ENCODE data around the gene PDZD4.

- TF ChIP-seq CTCF (conservative IDR thresholded peaks at IDR 0.05; ENCODE audit: low read depth in 2 of 2) (no peak), ZNF331 (CRISPR knock-in tag; IDR thresholded peaks at IDR 0.05; ENCODE audit: low read depth) (no peak), POLR2AphosphoS5 (IDR thresholded peaks at IDR 0.05; ENCODE audit: low read depth) (no peak), EZH2 (IDR thresholded peaks at IDR 0.05; ENCODE audit: low read depth, unreplicated experiment) (no peak), CREB1 (CRISPR knock-in tag; IDR thresholded peaks at IDR 0.05; ENCODE audit: low read depth) (no peak), EZH2phosphoT487 (IDR thresholded peaks at IDR 0.05; ENCODE audit: unreplicated experiment) (no peak), NANOG (IDR thresholded peaks at IDR 0.05; ENCODE audit: borderline replicate concordance) (no peak), JUNB (IDR thresholded peaks at IDR 0.05; ENCODE audit: unreplicated experiment) (no peak), ZNF114 (CRISPR knock-in tag; IDR thresholded peaks at IDR 0.05) (no peak), STAT1 (IDR thresholded peaks at IDR 0.05; ENCODE audit: unreplicated experiment) (no peak), ETS1 (IDR thresholded peaks at IDR 0.05) (no peak), ZNF462 (CRISPR knock-in tag; IDR thresholded peaks at IDR 0.05) (no peak)
- TF ChIP-seq, protein P1, sequence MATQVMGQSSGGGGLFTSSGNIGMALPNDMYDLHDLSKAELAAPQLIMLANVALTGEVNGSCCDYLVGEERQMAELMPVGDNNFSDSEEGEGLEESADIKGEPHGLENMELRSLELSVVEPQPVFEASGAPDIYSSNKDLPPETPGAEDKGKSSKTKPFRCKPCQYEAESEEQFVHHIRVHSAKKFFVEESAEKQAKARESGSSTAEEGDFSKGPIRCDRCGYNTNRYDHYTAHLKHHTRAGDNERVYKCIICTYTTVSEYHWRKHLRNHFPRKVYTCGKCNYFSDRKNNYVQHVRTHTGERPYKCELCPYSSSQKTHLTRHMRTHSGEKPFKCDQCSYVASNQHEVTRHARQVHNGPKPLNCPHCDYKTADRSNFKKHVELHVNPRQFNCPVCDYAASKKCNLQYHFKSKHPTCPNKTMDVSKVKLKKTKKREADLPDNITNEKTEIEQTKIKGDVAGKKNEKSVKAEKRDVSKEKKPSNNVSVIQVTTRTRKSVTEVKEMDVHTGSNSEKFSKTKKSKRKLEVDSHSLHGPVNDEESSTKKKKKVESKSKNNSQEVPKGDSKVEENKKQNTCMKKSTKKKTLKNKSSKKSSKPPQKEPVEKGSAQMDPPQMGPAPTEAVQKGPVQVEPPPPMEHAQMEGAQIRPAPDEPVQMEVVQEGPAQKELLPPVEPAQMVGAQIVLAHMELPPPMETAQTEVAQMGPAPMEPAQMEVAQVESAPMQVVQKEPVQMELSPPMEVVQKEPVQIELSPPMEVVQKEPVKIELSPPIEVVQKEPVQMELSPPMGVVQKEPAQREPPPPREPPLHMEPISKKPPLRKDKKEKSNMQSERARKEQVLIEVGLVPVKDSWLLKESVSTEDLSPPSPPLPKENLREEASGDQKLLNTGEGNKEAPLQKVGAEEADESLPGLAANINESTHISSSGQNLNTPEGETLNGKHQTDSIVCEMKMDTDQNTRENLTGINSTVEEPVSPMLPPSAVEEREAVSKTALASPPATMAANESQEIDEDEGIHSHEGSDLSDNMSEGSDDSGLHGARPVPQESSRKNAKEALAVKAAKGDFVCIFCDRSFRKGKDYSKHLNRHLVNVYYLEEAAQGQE (IDR thresholded peaks at IDR 0.05; ENCODE audit: unreplicated experiment): no peak
Observed at GRCh38 chrX:153870288-153870690, 39.9 kb upstream of the PDZD4 start.

All from GM23338 (cell line).